Body of pancreas (tissue), 4 donors: ENCODE data around the gene LTBP1.

Source experiments
- POLR2A ChIP-seq, 3 donors: fragments of 450-650 bp; IDR thresholded peaks; one replicate each; pipeline ENCODE4 v1.6.1; 2016; ENCODE audit warnings: antibody characterized with exemption in 3 of 3, mild to moderate bottlenecking in 2 of 3
- TF ChIP-seq, protein P1 (sequence below), 7 experiments: fragments of 450-650 bp in 4 of 7; fragments of 200-600 bp in 3 of 7; sonication (generic) in 3 of 7; IDR thresholded peaks; one replicate each; pipeline ENCODE4 v1.5.1; 2016 to 2019; ENCODE audit warnings: antibody characterized with exemption in 7 of 7

DNA sequence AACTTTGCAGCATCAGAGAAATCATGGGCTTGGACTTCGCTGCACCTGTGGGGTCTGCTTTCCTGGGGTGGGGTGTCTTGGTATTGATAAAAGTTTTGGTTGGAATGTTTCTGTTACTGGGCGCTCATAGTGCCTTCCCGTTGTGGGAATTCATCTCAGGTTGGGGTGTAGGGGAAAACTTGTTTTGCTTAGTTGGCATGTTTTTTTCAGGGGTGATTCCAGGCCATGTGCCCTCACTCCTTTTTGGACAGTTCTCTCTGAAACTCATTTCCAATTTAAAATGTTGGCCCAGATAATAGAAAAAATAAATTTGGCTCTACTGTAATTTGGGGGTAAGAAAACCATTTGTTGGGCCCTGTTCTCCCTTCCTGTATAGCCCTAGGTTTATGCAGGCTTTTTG lies 1.5 kb downstream of the LTBP1 start:
- TF ChIP-seq, protein P1, sequence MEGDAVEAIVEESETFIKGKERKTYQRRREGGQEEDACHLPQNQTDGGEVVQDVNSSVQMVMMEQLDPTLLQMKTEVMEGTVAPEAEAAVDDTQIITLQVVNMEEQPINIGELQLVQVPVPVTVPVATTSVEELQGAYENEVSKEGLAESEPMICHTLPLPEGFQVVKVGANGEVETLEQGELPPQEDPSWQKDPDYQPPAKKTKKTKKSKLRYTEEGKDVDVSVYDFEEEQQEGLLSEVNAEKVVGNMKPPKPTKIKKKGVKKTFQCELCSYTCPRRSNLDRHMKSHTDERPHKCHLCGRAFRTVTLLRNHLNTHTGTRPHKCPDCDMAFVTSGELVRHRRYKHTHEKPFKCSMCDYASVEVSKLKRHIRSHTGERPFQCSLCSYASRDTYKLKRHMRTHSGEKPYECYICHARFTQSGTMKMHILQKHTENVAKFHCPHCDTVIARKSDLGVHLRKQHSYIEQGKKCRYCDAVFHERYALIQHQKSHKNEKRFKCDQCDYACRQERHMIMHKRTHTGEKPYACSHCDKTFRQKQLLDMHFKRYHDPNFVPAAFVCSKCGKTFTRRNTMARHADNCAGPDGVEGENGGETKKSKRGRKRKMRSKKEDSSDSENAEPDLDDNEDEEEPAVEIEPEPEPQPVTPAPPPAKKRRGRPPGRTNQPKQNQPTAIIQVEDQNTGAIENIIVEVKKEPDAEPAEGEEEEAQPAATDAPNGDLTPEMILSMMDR (IDR thresholded peaks at IDR 0.05): no peak
- TF ChIP-seq POLR2A (IDR thresholded peaks at IDR 0.05): no peak
